ENCODE results near the gene AGAP3.
A peak's percentile ranks its signal among the peaks of the same experiment; 100 is the strongest.

AGAP3 gene

DNA sequence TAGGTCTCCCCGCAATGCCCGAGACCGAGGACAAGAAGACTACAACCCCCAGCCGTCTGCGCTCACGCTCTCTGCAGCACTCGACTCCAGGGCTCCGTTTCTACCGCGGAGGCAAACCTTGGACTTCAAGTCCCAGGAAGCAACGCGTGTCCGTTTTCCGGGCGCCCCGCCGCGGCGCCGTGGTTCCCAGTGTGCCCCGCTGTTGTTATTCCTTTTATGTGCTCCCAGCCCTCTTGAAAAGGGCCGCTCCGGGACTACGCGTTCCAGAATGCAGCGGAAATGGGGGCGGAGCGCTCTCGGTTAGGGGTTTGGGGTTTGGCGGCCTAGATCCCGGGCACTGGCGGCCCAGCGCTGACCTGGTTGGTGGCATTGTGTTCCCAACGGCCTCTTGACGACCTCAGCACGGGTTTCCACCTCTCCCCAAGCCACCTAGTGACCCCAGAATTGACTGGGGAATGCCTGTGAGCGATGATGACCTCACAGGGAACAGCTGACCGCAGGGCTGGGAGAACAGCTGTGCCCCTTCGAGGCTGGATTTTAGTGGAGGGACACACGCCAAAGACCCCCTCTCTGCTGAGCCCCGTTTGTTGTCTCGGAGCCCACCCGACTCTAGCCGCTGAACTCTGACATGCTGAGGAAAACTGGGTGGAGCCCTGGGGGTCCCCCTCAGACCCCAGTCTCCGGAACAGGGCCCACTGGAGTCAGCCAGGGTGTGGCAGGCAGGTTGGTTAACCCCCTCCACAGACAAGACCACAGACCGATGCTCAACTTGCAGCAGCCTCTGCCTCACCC, 28.1 kb upstream of the AGAP3 start:
- DNase-seq: peak; percentile 99

DNA sequence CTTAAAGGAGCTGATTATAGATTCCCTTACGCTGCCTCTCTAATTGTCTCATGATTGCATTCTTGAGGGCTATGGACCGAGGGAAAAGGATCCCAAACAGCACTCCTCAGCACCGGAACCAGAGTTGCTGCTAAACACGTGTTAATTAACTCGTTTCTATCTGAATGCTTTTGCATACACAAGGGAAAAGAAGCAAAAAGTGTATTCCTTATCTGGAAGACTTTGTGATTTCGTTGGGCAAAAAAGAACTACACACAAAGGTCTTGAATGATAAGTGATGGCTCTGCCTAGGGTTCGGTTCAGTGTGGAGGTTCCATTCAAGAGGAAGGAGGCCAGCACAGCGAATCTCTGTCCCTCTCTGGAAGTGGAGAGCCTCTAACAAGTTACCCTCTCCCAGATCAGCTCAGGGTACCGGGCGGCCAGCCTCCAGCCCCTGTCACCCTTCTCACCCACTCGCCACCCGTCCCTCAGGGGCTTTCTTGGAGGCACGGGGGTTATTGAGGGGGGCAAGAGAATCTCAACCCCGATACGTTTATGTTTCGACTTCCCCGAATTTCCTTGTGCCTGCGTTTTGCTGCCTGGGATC, 27.4 kb upstream of the AGAP3 start:
- no peak for DNase-seq

DNA sequence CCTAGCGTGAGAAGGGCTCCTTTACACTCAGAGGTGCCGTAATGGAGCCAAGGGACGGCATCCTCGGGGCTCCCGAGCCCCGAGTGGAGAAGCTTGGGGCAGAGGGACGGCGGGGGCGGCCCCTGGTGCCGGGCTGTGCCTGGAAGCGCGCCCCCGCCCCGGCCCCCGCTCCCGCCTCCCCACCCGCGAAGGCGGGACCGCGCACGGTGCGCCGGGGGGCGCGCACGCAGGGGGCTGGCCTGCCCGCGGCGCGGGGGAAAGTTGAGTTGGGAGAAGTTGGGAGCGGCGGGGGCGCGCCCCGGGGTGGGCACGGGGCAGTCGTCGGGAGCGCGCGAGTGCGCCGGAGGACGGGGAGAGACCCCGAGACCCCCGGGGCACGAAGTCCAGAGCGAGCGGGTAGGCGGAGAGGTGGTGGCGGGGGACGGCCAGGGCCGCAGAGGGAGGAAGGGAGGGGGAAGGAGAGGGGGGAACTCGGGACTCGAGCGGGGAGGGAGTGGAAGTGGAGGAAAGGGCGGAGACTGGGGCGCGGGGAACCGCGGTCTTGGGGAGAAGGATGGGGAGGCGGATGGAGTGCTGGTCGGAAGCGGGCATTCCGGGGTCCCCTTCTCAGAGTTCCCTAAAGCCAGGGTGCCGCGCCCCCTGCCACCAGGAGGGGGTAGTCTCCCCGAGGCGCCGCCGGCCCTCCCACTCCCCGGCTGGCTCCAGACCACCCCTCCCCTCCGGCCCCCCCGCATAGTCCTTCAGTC, 26.7 kb upstream of the AGAP3 start, which contains the start of gene SLC4A2:
Gene SLC4A2 (plus strand): TSS at position 223 of the 746 bp plus-strand sequence. CDS start 2,399 bp downstream, outside the sequence.
- DNase-seq: peak; percentile 54

DNA sequence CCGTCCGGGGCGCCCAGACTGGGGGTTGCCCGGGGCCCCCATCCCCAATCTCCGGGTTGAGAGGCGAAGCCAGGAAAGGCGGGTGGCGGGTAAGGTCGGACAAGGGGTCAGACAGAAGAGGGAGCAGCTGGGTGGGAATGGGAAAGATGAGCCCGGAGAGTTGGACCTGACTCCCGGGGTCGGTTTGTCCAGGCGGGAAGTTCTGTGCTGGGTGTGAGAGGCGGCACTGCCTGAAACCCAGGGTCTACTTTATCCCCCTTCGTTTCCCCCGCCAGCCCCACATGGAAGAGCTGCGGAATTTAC, 26.2 kb upstream of the AGAP3 start:
- no peak for DNase-seq

DNA sequence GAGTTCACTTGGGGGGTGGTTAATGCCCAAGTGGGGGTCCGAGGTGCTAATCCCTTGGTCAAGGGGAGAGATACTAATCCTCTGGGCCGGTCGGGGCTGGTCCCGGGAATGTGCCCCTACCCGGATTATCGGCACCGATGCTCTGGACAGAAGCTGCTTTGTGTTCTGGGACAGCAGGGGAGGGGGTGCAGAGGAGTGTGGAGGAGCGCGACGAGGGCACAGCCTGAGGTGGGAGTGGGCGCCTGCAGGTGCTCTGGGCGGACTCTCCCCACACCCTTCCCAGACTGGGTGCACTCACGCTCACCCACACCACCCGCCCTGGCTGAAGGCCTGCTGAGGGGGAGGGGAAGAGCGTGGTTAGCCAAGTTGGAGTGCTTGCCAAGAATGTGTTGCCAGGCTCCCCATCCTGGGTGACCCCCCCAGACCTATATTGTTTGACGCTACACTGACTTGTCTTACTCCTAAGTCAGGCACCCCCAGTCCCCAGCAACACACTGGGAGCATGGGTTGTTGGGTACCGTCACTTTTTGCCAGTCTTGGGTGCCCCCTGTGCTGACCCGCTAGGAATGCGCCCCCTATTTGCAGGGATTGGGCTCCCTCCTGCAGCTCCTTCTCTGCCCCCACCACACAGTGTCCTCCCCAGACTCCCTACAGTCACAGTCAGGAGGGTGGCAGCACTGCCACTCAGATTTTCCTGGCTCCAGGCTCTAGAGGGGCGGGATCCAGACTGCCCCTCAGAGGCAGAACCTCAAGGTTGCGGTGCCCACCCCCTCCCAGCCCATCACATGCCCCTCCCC, 25.7 kb upstream of the AGAP3 start:
- no peak for DNase-seq

DNA sequence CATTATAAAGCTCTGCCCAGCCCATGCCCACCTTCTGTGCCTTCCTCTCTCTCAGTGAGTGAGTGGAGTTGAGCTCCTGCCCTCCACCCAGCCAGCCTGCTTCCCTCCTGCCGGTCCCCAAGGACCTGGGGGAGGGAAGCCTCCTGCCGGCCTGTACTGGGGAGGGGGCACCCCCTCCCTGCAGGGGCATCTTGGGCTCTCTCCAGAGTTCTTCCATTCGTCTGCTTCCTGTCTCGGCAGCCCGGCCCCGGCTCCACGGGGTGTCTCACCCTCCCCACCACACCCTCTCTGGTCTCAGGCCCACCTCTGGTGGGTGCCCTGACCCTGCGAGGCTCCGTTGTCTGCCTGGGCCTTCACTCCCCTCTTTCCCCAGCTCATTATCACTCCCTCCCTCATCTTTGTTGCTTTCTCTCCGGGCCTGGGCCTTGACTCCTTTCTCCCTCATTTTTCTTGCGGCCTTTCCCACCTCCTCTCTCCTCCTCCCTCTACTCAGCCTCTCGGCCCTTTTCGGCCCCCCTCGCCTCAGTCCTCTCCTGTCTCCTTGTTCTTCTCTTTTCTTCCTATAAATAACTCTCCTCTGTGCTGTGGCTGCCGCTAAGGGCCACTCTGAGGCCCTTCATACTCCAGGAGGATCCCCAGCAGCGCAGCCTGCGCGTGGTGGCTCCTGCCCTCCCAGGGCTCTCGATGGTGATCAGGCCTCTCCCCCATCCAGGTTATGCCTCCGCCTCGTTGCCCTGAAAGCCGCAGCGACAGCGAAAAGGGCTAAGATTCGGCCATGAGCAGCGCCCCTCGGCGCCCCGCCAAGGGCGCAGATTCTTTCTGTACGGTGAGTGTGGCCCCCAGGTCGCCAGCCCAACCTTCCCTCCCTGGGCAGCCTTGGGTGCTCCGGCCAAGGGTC, 24.8 kb upstream of the AGAP3 start:
- DNase-seq: no peak

DNA sequence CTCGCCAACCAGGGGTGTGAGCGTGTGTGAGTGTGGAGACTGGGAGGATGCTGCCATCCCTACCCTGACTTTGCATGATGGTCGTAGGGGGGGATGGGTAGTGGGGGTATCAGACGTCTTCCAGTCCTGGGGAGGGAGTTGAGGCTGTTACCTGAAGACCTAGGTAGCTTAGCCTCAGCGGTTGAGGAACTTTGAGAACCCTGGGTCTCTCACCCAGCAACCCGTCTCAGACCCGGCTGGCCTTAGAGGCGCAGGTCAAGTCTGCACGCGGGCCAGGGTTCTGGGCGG, 24.2 kb upstream of the AGAP3 start:
- no peak for DNase-seq

DNA sequence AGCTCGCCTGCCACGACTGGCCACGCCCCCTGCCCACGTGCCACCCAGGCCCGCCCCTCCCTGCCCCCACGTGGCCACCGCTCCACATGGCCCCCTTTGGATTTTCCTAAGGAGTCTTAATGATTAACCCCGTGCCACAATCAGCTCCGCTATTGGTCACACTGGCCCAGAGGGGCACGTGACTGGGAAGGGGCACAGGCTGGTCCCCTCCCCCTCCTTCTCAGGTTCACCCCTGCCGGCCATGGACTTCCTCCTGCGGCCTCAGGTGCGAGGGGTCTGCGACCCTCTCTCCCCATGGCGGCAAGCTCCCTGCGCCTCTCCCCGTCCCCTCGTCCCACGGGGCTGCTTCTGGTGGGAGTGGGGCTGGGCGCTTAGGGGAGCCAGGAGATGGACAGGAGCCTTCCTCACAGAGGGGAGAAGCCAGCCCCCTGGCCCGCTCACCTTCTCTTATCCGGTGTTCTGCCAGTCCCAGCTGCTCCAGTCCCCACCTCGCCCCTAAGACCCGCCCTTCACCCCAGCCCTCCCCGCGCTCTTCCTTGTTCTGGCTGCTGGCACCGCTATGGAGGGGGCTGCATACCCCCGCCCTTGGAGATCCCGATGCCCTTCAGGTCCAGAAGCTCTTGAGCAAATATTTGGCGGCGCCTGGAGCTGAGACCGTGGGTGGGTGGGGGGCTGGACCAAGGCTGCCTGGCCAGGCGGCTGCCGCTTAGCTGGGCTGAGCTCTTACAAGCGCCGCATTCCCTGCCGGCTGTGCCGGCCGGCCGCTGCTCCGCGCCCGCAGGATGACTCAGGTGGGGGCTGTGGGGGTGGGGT, 23.7 kb upstream of the AGAP3 start:
- no peak for DNase-seq

DNA sequence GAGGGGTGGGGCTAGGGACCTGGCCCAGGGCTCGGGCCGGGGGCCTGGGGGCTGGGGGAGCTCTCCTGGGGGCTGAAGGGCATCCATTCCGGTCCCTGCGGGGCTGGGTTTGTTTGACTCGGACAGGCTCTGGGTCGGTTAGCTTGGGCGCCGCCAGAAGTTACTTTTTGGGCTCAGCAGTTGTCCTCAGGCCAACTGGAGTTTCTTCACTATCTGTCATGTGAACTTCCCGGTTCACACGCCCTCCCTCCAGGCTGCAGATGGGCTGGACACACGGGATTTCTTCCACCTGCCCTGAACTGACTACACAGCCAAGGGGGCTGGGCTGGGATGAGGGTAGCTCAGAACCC, 23.1 kb upstream of the AGAP3 start:
- DNase-seq: no peak

DNA sequence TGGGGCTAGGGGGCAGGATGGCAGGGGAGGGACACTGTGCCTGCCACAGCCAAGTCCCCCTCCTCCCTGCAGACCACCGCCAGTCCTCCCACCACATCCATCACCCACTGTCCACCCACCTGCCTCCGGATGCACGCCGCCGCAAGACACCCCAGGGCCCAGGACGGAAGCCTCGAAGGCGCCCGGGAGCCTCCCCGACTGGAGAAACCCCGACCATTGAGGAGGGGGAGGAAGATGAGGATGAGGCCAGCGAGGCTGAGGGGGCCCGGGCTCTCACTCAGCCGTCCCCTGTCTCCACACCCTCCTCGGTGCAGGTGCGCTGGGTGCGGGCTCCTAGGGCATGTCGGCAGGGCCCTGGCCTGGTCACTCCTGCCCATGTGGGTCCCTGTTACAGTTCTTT, 21.8 kb upstream of the AGAP3 start:
- no peak for DNase-seq

DNA sequence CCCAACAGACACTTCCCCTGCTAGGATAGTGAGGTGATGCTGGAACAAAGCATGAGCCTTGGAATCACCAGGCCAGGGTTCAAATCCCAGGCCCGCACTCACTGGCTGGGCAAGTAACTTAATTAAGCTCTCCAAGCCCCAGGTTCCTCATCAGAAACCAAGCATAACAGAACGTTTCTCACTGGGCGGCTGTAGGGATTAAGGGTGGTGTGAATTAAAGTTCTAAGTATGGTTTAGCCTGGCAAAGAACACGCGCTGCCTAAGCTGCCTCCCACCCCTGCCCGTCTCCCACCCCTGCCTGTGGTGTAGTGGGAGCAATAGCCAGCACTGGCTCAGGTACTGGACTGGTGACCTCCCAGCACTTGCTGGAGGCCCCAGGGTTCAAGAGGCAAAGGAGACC, 21.3 kb upstream of the AGAP3 start:
- no peak for DNase-seq

DNA sequence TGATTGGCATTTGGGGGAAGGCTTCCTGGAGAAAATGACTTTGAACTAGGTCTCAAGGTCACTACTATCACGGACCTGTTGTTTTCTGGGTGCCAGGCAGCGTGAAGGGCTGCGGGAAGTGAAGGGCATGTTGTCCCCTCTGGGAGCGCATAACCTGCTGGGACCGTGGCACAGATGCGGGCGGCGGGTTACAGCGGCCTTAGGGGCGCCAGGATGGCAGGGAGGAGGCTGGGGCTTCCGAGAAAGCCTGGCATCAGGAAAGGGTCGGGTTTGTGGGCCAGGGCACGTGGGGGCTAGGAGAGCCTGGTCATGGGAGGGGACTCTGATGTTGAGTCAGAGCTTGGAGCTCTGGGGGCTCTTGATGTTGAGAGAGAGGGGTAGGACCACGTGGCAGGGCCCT, 20.8 kb upstream of the AGAP3 start:
- no peak for DNase-seq

DNA sequence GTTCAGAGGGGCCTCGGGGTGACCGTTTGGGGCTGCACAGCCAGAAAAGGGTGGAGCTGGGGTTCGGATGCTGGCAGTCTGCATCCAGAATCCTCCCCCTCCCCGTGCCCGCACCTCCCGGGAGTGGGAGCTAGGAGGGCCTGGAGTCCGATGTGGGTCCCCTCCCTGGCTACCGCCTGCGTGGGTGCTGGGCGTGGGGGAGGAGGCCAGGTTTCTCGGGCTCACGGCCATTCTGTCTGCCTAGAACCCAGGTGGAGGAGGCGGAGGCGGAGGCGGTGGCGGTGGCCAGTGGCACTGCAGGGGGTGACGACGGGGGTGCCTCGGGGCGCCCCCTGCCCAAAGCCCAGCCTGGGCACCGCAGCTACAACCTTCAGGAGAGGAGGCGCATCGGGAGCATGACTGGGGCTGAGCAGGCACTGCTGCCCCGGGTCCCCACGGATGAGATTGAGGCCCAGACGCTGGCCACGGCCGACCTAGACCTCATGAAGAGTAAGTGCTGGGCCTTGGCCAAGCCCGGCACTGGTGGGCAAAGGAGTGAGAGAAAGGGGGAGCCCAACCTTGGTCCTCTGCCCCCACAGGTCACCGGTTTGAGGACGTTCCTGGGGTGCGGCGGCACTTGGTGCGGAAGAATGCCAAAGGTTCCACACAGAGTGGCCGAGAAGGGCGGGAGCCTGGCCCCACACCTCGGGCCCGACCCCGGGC, 19.9 kb upstream of the AGAP3 start:
- DNase-seq: no peak

DNA sequence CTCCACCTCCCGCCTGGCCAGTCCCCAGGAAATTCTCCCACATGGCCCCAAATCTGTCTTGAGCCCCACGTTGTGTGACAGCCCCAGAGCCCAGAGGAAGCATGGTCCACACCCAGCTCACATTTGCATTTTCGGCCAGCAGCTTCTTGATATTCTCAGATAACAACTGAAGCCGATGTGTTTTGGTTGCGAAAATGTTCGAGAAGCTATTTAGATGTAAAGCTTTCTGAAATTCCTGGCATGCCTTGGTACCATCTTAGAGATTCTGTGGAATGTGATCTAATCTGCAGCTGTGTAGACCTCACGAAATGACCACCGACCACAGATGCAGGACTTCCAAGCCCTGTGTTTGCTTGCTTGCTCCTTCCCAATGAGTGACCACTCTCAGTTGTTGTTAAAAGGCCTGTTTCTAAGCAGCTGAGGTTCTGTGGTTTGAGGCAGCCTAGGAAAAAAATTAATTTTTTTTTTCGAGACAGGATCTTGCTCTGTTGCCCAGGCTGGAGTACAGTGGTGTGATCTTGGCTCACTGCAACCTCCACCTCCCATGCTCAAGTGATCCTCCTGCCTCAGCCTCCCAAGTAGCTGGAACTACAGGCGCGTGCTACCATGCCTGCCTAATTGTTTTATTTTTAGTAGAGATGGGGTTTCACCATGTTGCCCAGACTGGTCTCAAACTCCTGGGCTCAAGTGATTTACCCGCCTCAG, 18.1 kb upstream of the AGAP3 start:
- no peak for DNase-seq

DNA sequence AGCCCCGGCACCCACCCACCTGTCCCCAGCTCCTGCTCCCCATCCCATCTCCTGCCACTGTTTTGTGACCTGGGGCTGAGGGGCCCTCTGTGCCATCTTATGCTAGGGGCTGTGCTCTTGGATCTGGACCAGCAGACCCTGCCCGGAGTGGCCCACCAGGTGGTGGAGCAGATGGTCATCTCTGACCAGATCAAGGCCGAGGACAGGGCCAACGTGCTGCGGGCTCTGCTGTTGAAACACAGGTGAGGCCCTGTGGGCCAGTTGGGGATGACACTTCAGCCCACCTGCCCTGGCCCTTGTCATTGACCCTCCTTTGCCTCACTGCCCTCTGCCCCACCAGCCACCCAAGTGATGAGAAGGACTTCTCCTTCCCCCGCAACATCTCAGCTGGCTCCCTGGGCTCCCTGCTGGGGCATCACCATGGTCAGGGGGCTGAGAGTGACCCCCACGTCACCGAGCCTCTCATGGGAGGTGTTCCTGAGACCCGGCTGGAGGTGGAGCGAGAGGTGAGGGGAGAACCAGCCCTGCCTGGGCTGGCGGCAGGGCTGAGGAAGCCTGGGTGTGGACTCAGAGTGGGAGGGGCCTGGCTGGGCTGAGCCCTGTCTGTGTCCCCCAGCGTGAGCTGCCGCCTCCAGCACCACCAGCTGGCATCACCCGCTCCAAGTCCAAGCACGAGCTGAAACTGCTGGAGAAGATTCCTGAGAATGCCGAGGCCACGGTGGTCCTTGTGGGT, 16.3 kb upstream of the AGAP3 start:
- DNase-seq: no peak

DNA sequence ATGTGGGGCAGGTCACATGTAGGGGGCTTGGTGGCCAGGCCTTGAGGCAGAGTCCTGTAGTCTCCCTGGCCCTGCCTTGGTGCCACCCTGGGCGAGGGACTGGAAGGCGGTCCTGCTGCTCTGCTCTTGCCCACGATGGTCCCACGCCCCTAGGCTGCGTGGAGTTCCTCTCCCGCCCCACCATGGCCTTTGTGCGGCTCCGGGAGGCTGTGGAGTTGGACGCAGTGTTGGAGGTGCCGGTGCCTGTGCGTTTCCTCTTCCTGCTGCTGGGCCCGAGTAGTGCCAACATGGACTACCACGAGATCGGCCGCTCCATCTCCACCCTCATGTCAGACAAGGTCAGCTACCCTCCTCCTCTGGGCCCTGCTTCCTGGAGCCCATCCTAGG, 15.7 kb upstream of the AGAP3 start:
- no peak for DNase-seq

DNA sequence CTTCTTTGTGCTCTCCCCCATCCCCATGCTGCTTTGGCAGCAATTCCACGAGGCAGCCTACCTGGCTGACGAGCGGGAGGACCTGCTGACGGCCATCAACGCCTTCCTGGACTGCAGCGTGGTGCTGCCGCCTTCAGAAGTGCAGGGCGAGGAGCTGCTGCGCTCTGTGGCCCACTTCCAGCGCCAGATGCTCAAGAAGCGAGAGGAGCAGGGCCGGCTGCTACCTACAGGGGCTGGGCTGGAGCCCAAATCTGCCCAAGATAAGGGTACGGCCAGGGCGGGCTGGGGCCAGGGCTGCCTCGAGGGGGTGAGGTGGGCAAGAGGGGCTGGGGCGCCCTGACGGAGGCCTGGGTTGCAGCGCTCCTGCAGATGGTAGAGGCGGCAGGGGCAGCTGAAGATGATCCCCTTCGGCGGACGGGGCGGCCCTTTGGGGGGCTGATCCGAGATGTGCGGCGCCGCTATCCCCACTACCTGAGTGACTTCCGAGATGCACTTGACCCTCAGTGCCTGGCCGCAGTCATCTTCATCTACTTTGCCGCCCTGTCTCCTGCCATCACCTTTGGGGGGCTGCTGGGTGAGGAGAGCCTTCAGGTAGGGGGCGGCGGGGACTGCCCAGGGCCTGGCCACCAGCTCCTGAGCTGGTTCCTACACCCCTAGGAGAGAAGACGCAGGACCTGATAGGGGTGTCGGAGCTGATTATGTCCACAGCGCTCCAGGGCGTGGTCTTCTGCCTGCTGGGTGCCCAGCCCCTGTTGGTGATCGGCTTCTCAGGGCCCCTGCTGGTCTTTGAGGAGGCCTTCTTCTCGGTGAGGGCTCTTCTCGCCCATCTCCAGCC, 15.0 kb upstream of the AGAP3 start:
- no peak for DNase-seq

DNA sequence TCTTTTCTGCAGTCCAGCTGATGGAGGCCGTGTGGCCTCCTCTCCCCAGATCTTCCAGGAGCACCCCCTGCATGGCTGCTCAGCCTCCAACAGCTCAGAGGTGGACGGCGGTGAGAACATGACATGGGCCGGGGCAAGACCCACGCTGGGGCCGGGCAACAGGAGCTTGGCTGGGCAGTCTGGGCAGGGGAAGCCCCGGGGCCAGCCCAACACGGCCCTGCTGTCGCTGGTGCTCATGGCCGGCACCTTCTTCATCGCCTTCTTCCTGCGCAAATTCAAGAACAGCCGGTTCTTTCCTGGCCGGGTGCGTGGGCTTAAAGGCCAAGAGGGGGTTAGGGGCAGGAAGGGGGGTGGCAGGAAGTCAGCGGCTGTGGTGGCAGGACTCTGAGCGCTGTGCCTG, 12.3 kb upstream of the AGAP3 start:
- no peak for DNase-seq
